HCT116 (cell line): ENCODE results near the gene SAA1.

Experiments
- ELF1 ChIP-seq: IDR thresholded peaks from 2 replicates; pipeline ENCODE4 v1.6.1; 2012; ENCODE audit warnings: low read depth, borderline replicate concordance
- EZH2 ChIP-seq: fragments of 200-600 bp; sonication (generic); IDR thresholded peaks from 2 replicates; pipeline ENCODE4 v1.6.1; 2017; ENCODE audit warnings: antibody characterized with exemption, mixed run types
- JUND ChIP-seq: IDR thresholded peaks from 2 replicates; pipeline ENCODE4 v1.6.1; 2012
- POLR2A ChIP-seq: IDR thresholded peaks from 2 replicates; pipeline ENCODE4 v1.7.0; 2011; ENCODE audit warnings: borderline replicate concordance; ENCODE audit not compliant: insufficient read depth, insufficient read length; ENCODE audit errors: extremely low read depth
- POLR2AphosphoS5 ChIP-seq: IDR thresholded peaks from 2 replicates; pipeline ENCODE4 v1.6.1; 2011; ENCODE audit warnings: mild to moderate bottlenecking, low read depth, low read length, moderate library complexity
- RAD21 ChIP-seq: IDR thresholded peaks from 2 replicates; pipeline ENCODE4 v1.6.1; 2012; ENCODE audit warnings: low read depth, mild to moderate bottlenecking
- SP1 ChIP-seq: IDR thresholded peaks from 2 replicates; pipeline ENCODE4 v1.6.1; 2012; ENCODE audit warnings: low read depth
- SRF ChIP-seq: IDR thresholded peaks from 2 replicates; pipeline ENCODE4 v1.6.1; 2012; ENCODE audit warnings: low read depth
- TCF7L2 ChIP-seq: IDR thresholded peaks from 2 replicates; pipeline ENCODE4 v1.7.0; 2011; ENCODE audit warnings: borderline replicate concordance, inconsistent platforms; ENCODE audit not compliant: insufficient read depth, insufficient read length; ENCODE audit errors: extremely low read depth
- YY1 ChIP-seq: IDR thresholded peaks from 2 replicates; pipeline ENCODE4 v1.6.1; 2011; ENCODE audit warnings: low read length, low read depth, moderate library complexity, mild to moderate bottlenecking; ENCODE audit not compliant: insufficient replicate concordance; ENCODE audit errors: extremely low read depth
- TF ChIP-seq, protein P1 (sequence below), 3 experiments: fragments of 200-600 bp in 1 of 3; sonication (generic) in 1 of 3; IDR thresholded peaks in 2 of 3; conservative IDR thresholded peaks in 1 of 3; 2 replicates each; pipeline ENCODE4 v1.5.1; 2012 to 2017; ENCODE audit warnings: low read depth in 2 of 3, low read length in 2 of 3, antibody characterized with exemption in 1 of 3, borderline replicate concordance in 1 of 3, control low read depth in 1 of 3, mild to moderate bottlenecking in 1 of 3, mixed read lengths in 1 of 3, mixed run types in 1 of 3, moderate library complexity in 1 of 3; ENCODE audit not compliant: insufficient read depth in 1 of 3
- TF ChIP-seq, protein P2 (sequence below): IDR thresholded peaks from 2 replicates; pipeline ENCODE4 v1.6.1; 2012

GRCh38 chr11:18253233-18253632, 12.8 kb upstream of the SAA1 start:
- TF ChIP-seq ELF1 (no peak), EZH2 (no peak), POLR2AphosphoS5 (no peak), POLR2A (no peak), SP1 (no peak), RAD21 (no peak), JUND (no peak), SRF (no peak), YY1 (no peak), TCF7L2 (no peak)
- TF ChIP-seq, protein P1, sequence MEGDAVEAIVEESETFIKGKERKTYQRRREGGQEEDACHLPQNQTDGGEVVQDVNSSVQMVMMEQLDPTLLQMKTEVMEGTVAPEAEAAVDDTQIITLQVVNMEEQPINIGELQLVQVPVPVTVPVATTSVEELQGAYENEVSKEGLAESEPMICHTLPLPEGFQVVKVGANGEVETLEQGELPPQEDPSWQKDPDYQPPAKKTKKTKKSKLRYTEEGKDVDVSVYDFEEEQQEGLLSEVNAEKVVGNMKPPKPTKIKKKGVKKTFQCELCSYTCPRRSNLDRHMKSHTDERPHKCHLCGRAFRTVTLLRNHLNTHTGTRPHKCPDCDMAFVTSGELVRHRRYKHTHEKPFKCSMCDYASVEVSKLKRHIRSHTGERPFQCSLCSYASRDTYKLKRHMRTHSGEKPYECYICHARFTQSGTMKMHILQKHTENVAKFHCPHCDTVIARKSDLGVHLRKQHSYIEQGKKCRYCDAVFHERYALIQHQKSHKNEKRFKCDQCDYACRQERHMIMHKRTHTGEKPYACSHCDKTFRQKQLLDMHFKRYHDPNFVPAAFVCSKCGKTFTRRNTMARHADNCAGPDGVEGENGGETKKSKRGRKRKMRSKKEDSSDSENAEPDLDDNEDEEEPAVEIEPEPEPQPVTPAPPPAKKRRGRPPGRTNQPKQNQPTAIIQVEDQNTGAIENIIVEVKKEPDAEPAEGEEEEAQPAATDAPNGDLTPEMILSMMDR (IDR thresholded peaks at IDR 0.05 in 2 of 3, conservative IDR thresholded peaks at IDR 0.05 in 1 of 3; ENCODE audit: borderline replicate concordance in 1 of 3, insufficient read depth in 1 of 3, low read depth in 2 of 3, low read length in 2 of 3): peak in 2 of 3 experiments; percentile 12 to 32; a peak in 1 of 6 replicates
- TF ChIP-seq, protein P2, sequence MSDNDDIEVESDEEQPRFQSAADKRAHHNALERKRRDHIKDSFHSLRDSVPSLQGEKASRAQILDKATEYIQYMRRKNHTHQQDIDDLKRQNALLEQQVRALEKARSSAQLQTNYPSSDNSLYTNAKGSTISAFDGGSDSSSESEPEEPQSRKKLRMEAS: no peak
